Thoracic aorta (tissue), 2 donors: ENCODE results near the gene PML. TPM values are rescaled to one million over a fixed set of nuclear protein-coding genes. Genes with fewer than 3 reads are reported as not detected.
"Not testable (repeated sequence)": the region's sequence is repeated elsewhere in the genome, so short reads cannot be mapped to it uniquely, and the experiment has no call there.

ENCODE experiments used
- ATAC-seq: fragments of 150-250 bp; one replicate; pipeline ENCODE4 v1.8.0; 2017; ENCODE audit warnings: low read depth; ENCODE audit not compliant: insufficient number of reproducible peaks, low FRiP score
- DNase-seq: peaks from one replicate; pipeline ENCODE4 v3.0.0-alpha.2; 2020; ENCODE audit warnings: low spot score
- H3K27ac ChIP-seq, 2 donors: fragments of 200-600 bp; sonication (generic); 1 replicate in 1 of 2; 2 replicates in 1 of 2; pipeline ENCODE4 v1.5.1; 2016; ENCODE audit warnings: mild to moderate bottlenecking in 2 of 2, moderate library complexity in 2 of 2
- H3K27me3 ChIP-seq: fragments of 200-600 bp; sonication (generic); replicated peaks from 2 replicates; pipeline ENCODE4 v1.6.0; 2016; ENCODE audit warnings: mild to moderate bottlenecking; ENCODE audit not compliant: insufficient read depth
- H3K36me3 ChIP-seq: fragments of 200-600 bp; sonication (generic); one replicate; pipeline ENCODE4 v1.5.1; 2016
- H3K4me1 ChIP-seq, 2 donors: fragments of 200-600 bp; sonication (generic); 1 replicate in 1 of 2; 2 replicates in 1 of 2; pipeline versions ENCODE4 v1.5.1 to v1.6.0; 2016; ENCODE audit warnings: low read depth in 2 of 2, mild to moderate bottlenecking in 1 of 2; ENCODE audit not compliant: control insufficient read depth in 1 of 2
- H3K4me3 ChIP-seq: fragments of 200-600 bp; sonication (generic); 2 replicates; pipeline ENCODE4 v1.5.1; 2016; ENCODE audit warnings: mild to moderate bottlenecking
- H3K9me3 ChIP-seq: fragments of 200-600 bp; sonication (generic); 2 replicates; pipeline ENCODE4 v1.5.1; 2016
- total RNA-seq, 2 donors: library from RNA; depleted of rRNA; stranded (reverse); fragments of >200 nt; gene quantifications; one replicate each; pipeline versions ENCODE4 v1.1.0 to v1.2.3, GENCODE V29; 2016
- TF ChIP-seq, protein P1 (sequence below): fragments of 200-600 bp; sonication (generic); IDR thresholded peaks from one replicate; pipeline ENCODE4 v1.5.1; 2019; ENCODE audit warnings: antibody characterized with exemption

The PML gene
- total RNA-seq, 2 donors from 2014 or later: 77.2 to 138 TPM

DNA sequence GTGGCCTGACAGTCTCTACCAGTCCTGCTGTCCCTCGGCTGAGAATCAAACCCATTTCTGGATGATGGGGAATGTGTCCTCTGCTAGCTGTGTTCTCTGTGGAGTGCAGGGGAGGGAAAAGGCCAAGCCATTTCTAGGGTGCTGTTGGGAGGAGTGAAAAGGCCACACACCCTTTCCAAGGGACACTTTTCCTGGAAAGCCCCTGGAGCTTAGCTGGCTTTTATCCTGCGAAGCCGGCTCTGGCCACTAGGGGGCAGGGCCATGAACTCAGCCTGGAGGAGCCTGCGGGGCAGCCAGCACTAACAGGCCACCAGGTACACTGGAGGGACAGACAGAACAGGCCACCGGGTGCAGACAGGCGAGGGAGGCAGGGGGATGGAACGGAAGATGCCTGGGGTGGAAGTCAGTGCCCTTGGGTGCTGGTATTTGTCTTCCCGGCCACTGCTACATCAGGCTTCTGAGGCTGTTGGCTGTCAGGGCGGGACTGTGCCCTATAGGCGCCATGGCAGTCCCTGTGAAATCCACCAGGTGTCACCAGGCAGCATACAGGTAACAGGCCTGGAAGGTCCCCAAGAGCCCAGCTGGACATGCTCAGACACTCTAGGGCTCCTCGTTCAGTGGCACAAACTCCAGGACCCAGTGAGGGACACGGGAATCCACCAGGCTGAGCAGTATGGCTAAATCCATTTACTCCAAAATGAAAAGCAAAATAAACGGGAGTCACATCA, 71.3 kb downstream of the PML start:
- H3K4me1 ChIP-seq, H3K9me3 ChIP-seq, H3K27ac ChIP-seq, H3K27me3 ChIP-seq, H3K4me3 ChIP-seq, DNase-seq, ATAC-seq, H3K36me3 ChIP-seq: not testable (repeated sequence)
- TF ChIP-seq, protein P1, sequence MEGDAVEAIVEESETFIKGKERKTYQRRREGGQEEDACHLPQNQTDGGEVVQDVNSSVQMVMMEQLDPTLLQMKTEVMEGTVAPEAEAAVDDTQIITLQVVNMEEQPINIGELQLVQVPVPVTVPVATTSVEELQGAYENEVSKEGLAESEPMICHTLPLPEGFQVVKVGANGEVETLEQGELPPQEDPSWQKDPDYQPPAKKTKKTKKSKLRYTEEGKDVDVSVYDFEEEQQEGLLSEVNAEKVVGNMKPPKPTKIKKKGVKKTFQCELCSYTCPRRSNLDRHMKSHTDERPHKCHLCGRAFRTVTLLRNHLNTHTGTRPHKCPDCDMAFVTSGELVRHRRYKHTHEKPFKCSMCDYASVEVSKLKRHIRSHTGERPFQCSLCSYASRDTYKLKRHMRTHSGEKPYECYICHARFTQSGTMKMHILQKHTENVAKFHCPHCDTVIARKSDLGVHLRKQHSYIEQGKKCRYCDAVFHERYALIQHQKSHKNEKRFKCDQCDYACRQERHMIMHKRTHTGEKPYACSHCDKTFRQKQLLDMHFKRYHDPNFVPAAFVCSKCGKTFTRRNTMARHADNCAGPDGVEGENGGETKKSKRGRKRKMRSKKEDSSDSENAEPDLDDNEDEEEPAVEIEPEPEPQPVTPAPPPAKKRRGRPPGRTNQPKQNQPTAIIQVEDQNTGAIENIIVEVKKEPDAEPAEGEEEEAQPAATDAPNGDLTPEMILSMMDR: peak; percentile 60

DNA sequence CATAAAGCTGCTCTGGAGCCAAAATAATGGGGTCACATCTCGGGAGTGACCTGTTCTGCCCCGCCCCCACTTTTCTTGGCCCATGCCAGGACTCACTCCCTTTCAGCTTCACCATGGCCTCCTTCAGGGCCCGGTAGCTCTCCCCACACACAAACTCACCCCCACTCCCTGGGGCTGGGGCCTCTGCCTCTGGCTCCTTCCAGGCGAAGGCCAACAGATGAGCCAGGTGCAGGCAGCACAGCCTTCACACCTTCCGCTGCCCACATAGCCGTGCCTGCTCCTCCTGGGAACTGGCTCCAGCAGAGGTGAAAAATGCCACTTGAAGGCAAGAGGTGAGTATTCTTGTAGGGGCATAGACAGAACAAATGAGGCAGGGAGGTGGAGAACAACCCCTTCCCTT, 77.1 kb downstream of the PML start:
- not testable (repeated sequence) for ATAC-seq, H3K9me3 ChIP-seq, H3K27ac ChIP-seq, H3K4me3 ChIP-seq, H3K36me3 ChIP-seq, DNase-seq, H3K4me1 ChIP-seq, H3K27me3 ChIP-seq

DNA sequence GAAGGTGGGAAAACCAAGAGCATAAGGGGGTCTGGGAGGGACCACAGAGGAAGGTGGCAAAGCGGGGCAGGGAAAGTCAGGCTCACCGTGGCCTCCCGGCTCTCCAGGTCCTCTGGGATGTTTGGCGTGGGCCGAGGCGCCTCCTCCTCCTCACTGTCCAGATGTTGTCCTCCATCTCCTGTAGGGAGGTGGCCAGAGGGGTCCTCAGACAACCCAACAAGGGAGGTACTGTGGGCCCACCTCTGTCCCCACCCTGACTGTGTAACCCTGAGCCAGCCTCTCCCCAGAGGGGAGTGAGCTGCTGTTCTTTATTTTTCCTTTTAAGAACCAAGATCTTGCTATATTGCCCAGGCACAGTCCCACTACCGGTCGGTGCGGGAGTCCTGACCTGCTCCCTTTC, 77.6 kb downstream of the PML start:
- not testable (repeated sequence) for H3K4me3 ChIP-seq, H3K27ac ChIP-seq, H3K36me3 ChIP-seq, H3K4me1 ChIP-seq, H3K27me3 ChIP-seq, ATAC-seq, H3K9me3 ChIP-seq, DNase-seq

DNA sequence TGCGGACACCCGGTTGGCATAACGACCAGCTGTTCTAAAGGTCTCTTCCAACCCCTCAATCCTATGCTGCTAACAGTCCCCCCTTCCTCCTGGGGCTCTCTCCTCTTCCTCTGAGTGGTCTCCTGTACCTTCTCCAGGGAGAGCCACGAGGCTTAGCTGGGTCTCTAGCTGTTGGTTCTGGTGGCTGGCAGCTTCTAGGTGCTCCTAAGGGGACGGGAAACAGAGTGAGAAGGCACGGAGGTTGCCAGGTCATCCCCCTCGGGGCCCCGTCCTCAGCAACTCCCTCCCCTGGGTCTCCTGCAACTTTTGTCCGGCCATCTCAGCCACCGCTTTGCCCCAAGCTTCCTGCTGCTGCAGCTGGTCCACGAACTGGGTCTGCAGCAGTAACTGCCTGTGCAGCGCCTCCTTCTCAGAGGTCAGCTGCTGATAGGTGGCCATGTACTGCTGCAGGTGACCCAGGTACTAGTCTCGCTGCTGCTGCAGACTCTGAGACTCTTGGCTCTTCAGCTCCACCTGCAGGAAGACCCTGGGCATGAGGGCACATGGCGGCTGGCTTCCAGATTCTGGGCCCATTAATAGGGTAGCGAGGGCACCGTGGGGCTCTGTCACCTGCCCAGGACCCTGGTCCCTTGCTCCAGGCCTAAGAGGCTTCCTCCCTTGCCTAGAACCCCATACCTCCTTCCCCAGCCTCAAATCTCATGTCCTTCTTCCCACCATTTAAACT, 78.3 kb downstream of the PML start:
- not testable (repeated sequence) for H3K4me3 ChIP-seq, H3K27me3 ChIP-seq, ATAC-seq, H3K4me1 ChIP-seq, DNase-seq, H3K27ac ChIP-seq, H3K36me3 ChIP-seq, H3K9me3 ChIP-seq

DNA sequence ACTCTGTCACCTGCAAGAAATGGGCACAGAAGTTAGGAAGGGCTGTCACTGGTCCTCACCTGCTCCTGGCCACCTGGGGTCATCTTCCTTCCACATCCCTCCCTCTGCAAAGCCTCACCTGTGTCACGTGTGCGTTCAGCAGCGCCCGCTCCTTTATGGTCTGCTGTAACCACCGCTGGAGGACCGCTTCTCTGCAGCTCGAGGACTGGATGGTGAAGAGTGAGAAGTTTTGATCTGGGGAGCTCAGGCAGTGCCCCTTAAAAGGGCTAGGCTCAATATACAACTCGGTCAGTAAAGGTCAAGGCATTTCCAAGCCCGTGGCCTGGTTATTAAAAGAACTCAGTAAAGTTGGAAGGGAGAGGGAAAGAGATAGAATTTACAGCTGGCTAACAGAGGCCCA, 81.3 kb downstream of the PML start:
- not testable (repeated sequence) for H3K4me1 ChIP-seq, H3K36me3 ChIP-seq, ATAC-seq, H3K4me3 ChIP-seq, DNase-seq, H3K9me3 ChIP-seq, H3K27ac ChIP-seq, H3K27me3 ChIP-seq

DNA sequence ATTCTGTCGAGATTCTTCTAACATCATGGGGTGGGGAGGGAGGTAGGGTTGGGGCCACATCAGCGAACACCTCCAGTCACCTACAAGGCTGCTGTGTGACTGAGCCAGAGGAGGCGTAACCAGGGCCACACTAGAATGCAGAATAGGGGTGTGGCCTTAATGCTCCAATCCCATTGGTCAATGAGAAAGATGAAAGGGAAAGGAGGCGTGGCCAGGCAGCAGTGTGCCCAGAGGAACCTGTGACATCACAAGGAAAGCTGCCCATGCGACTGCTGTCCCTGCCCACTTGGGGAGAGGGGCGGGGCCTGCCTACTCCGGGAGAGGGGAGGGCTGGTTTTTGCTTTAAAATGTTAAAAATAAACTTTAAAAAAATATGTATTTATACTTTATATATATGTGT, 87.9 kb downstream of the PML start, which contains the start of gene GOLGA6A:
Gene GOLGA6A (minus strand): TSS at position 101 of the 400 bp plus-strand sequence. CDS start 41 bp downstream, at position 60.
- not testable (repeated sequence) for H3K27me3 ChIP-seq, H3K4me1 ChIP-seq, H3K36me3 ChIP-seq, H3K27ac ChIP-seq, H3K9me3 ChIP-seq, DNase-seq, ATAC-seq, H3K4me3 ChIP-seq

DNA sequence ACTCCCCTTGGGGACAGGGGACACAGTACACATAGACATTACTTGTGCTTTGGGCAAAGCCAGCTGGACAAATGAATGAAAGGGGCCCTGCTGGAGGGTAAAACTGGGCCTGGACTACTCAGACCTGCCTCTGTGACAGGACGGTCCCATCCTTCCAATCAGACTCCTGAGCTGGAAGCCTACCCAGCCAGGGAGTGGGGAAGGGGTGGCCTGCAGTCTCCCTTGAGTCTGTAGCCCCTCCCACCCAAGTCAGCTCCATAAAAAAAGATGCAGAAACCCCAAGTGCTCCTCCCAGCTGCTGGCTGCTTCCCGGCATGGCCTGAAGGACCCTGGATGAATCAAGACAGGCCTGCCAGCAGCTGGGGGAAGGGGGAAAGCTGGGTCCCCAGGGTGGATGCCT, 100.1 kb downstream of the PML start:
- not testable (repeated sequence) for H3K4me3 ChIP-seq, DNase-seq, H3K36me3 ChIP-seq, H3K27ac ChIP-seq, H3K9me3 ChIP-seq, ATAC-seq, H3K4me1 ChIP-seq, H3K27me3 ChIP-seq

DNA sequence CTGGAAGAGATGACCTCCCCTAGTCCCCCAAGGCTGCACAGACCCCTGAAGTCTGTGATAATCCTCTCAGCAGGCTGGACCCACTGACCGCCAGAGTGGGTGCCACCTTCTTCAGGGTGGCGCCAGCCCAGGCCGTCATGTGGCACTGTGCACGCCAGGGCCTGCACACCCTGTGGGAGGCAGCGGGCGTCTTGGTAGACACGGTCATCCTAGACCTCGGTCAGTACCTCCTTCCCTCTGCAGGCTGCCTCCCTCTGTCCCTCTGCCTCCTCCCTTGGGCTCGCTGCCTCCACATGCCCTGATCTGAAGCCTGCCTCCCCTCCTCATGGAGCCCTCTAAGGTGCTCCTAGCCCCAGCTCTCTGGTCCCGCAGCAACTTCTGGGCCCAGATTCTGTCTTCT, 101.1 kb downstream of the PML start:
- DNase-seq, ATAC-seq, H3K27me3 ChIP-seq, H3K9me3 ChIP-seq, H3K4me3 ChIP-seq, H3K27ac ChIP-seq, H3K4me1 ChIP-seq, H3K36me3 ChIP-seq: not testable (repeated sequence)

DNA sequence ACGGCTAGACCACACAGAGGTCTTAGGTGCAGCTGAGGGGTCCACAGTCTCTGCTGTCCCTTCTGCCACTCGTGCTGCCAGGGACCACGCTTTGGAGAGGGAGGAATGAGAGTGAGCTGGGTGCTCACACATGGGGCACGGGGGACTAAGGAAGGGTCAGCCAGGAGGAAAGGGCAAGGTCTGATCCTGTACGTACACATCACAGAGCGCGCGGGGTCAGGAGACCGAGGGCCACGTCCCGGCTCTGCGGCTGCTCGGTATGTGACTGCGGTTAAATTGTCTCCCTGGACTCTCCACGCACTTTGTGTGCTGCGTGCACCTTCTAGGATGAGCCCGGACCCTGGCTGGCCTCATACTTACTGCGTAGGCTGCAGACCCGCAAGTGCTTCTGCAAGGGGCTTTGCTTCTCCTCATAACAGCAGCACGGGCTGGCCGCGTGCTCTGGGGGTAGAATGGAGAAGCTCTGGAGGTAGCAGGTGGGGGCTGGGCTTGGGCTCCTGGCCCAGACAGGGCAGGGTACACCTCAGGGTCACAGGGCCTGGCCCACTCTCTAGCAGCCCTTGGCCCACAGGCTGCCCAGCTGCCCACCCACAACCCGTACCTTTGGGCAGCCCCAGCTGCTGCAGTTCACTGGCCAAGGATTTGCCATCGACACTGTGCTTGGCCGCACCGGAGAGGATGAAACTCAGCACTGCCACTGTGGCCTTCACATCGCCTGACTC, 102.4 kb downstream of the PML start:
- H3K9me3 ChIP-seq, H3K4me1 ChIP-seq, H3K4me3 ChIP-seq, ATAC-seq, H3K27me3 ChIP-seq, H3K36me3 ChIP-seq, H3K27ac ChIP-seq, DNase-seq: not testable (repeated sequence)
